ENCODE results near the gene PPIB.

Gene PPIB

GRCh38 chr15:64146520-64146884 lies 16.3 kb downstream of the PPIB start:
- peaks cover 0 to 10% (median 2%) of the 10 kb centered on the region in 5 experiments for H3K27me3 ChIP-seq (replicated peaks in 2 of 5; ENCODE audit: control insufficient read depth in 4 of 5, insufficient read depth in 5 of 5, low read length in 4 of 5)
- H3K27ac ChIP-seq (ENCODE audit: insufficient read depth in 1 of 2, low read depth in 1 of 2, low read length in 2 of 2, poor library complexity in 1 of 2, severe bottlenecking in 2 of 2), result no peak overlapping the region
- no peak overlapping the region for H3K4me3 ChIP-seq (ENCODE audit: control insufficient read depth in 1 of 7, extremely low read depth in 1 of 7, insufficient read depth in 4 of 7, low read depth in 2 of 7, low read length in 6 of 7)
- no peak for DNase-seq
- ChIA-PET POLR2A (no interaction called here), CTCF (no interaction called here)
- H3K4me1 ChIP-seq (ENCODE audit: control extremely low read depth in 1 of 4, control insufficient read depth in 4 of 4, insufficient read depth in 4 of 4, low read length in 3 of 4), result peaks cover 0 to 17% (median 7%) of the 10 kb centered on the region in 4 experiments
- WGBS (ENCODE audit: insufficient coverage), result 100% methylated on average over 1 of the region's 3 CpGs
- peaks cover 11 to 37% (median 19%) of the 10 kb centered on the region in 4 experiments for H3K36me3 ChIP-seq (ENCODE audit: control insufficient read depth in 4 of 4, insufficient read depth in 4 of 4, low read length in 3 of 4)
- no peaks in the 10 kb centered on the region for H3K9me3 ChIP-seq (ENCODE audit: control extremely low read depth in 1 of 5, control insufficient read depth in 4 of 5, insufficient read depth in 2 of 5, low read depth in 1 of 5, low read length in 4 of 5)

- POLR2A ChIA-PET, result no interaction called here
- CTCF ChIA-PET, result interaction anchor here (1.4 kb wide), 1 partner anchor 12 kb away, joined by 3 read pairs; no protein-coding TSS in a partner anchor
- 98% methylated on average over 6 of the region's 6 CpGs for WGBS (ENCODE audit: insufficient coverage)
Measured at GRCh38 chr15:64146041-64146440, 16.8 kb downstream of the PPIB start.

GRCh38 chr15:64144565-64145281 lies 18.1 kb downstream of the PPIB start:
- POLR2A ChIA-PET, result interaction anchor here (0.5 kb wide), 1 partner anchor 1018 kb away, joined by 3 read pairs; no protein-coding TSS in a partner anchor
- CTCF ChIA-PET, result interaction anchor here (1.1 to 3.3 kb wide), 4 partner anchors 9 to 13 kb away, joined by 3 to 23 read pairs (median 4); no protein-coding TSS in a partner anchor

More at GRCh38 chr15:64146041-64146440, 16.8 kb downstream of the PPIB start:
- H3K4me3 ChIP-seq (ENCODE audit: control insufficient read depth in 1 of 7, extremely low read depth in 1 of 7, insufficient read depth in 4 of 7, low read depth in 2 of 7, low read length in 6 of 7), result no peak overlapping the region
- peaks cover 11 to 42% (median 22%) of the 10 kb centered on the region in 4 experiments for H3K36me3 ChIP-seq (ENCODE audit: control insufficient read depth in 4 of 4, insufficient read depth in 4 of 4, low read length in 3 of 4)
- no peak overlapping the region for H3K27ac ChIP-seq (ENCODE audit: insufficient read depth in 1 of 2, low read depth in 1 of 2, low read length in 2 of 2, poor library complexity in 1 of 2, severe bottlenecking in 2 of 2)
- peaks cover 0 to 14% (median 6%) of the 10 kb centered on the region in 4 experiments for H3K4me1 ChIP-seq (ENCODE audit: control extremely low read depth in 1 of 4, control insufficient read depth in 4 of 4, insufficient read depth in 4 of 4, low read length in 3 of 4)
- DNase-seq, result no peak
- no peaks in the 10 kb centered on the region for H3K9me3 ChIP-seq (ENCODE audit: control extremely low read depth in 1 of 5, control insufficient read depth in 4 of 5, insufficient read depth in 2 of 5, low read depth in 1 of 5, low read length in 4 of 5)
- peaks cover 0 to 7% (median 2%) of the 10 kb centered on the region in 5 experiments for H3K27me3 ChIP-seq (replicated peaks in 2 of 5; ENCODE audit: control insufficient read depth in 4 of 5, insufficient read depth in 5 of 5, low read length in 4 of 5)

GRCh38 chr15:64144192-64144564 lies 18.6 kb downstream of the PPIB start:
- ChIA-PET CTCF (interaction anchor here (1.1 to 3.3 kb wide), 3 partner anchors 8 to 12 kb away, joined by 3 to 23 read pairs (median 6); no protein-coding TSS in a partner anchor), POLR2A (no interaction called here)
- peaks cover 11 to 43% (median 22%) of the 10 kb centered on the region in 4 experiments for H3K36me3 ChIP-seq (ENCODE audit: control insufficient read depth in 4 of 4, insufficient read depth in 4 of 4, low read length in 3 of 4)
- H3K27me3 ChIP-seq (replicated peaks in 2 of 5; ENCODE audit: control insufficient read depth in 4 of 5, insufficient read depth in 5 of 5, low read length in 4 of 5), result no peaks in the 10 kb centered on the region
- no peak for DNase-seq
- no peaks in the 10 kb centered on the region for H3K9me3 ChIP-seq (ENCODE audit: control extremely low read depth in 1 of 5, control insufficient read depth in 4 of 5, insufficient read depth in 2 of 5, low read depth in 1 of 5, low read length in 4 of 5)
- no peaks in the 10 kb centered on the region for H3K4me1 ChIP-seq (ENCODE audit: control extremely low read depth in 1 of 4, control insufficient read depth in 4 of 4, insufficient read depth in 4 of 4, low read length in 3 of 4)
- no peak overlapping the region for H3K27ac ChIP-seq (ENCODE audit: insufficient read depth in 1 of 2, low read depth in 1 of 2, low read length in 2 of 2, poor library complexity in 1 of 2, severe bottlenecking in 2 of 2)
- H3K4me3 ChIP-seq (ENCODE audit: control insufficient read depth in 1 of 7, extremely low read depth in 1 of 7, insufficient read depth in 4 of 7, low read depth in 2 of 7, low read length in 6 of 7), result no peak overlapping the region
- 95% methylated on average over 8 of the region's 8 CpGs for WGBS (ENCODE audit: insufficient coverage)

More at GRCh38 chr15:64144565-64145281, 18.1 kb downstream of the PPIB start:
- H3K4me1 ChIP-seq (ENCODE audit: control extremely low read depth in 1 of 4, control insufficient read depth in 4 of 4, insufficient read depth in 4 of 4, low read length in 3 of 4), result peaks cover 0 to 3% (median under 1%) of the 10 kb centered on the region in 4 experiments
- no peak for DNase-seq
- no peak overlapping the region for H3K27ac ChIP-seq (ENCODE audit: insufficient read depth in 1 of 2, low read depth in 1 of 2, low read length in 2 of 2, poor library complexity in 1 of 2, severe bottlenecking in 2 of 2)
- no peaks in the 10 kb centered on the region for H3K9me3 ChIP-seq (ENCODE audit: control extremely low read depth in 1 of 5, control insufficient read depth in 4 of 5, insufficient read depth in 2 of 5, low read depth in 1 of 5, low read length in 4 of 5)
- H3K36me3 ChIP-seq (ENCODE audit: control insufficient read depth in 4 of 4, insufficient read depth in 4 of 4, low read length in 3 of 4), result peaks cover 11 to 43% (median 22%) of the 10 kb centered on the region in 4 experiments
- 97% methylated on average over 14 of the region's 14 CpGs for WGBS (ENCODE audit: insufficient coverage)
- H3K4me3 ChIP-seq (ENCODE audit: control insufficient read depth in 1 of 7, extremely low read depth in 1 of 7, insufficient read depth in 4 of 7, low read depth in 2 of 7, low read length in 6 of 7), result no peak overlapping the region
- no peaks in the 10 kb centered on the region for H3K27me3 ChIP-seq (replicated peaks in 2 of 5; ENCODE audit: control insufficient read depth in 4 of 5, insufficient read depth in 5 of 5, low read length in 4 of 5)

- H3K36me3 ChIP-seq (ENCODE audit: control insufficient read depth in 4 of 4, insufficient read depth in 4 of 4, low read length in 3 of 4), result peaks cover 11 to 49% (median 26%) of the 10 kb centered on the region in 4 experiments
- H3K9me3 ChIP-seq (ENCODE audit: control extremely low read depth in 1 of 5, control insufficient read depth in 4 of 5, insufficient read depth in 2 of 5, low read depth in 1 of 5, low read length in 4 of 5), result no peaks in the 10 kb centered on the region
- H3K27ac ChIP-seq (ENCODE audit: insufficient read depth in 1 of 2, low read depth in 1 of 2, low read length in 2 of 2, poor library complexity in 1 of 2, severe bottlenecking in 2 of 2), result no peak overlapping the region
- CTCF ChIA-PET, result interaction anchor here (3.3 kb wide), 1 partner anchor 11 kb away, joined by 23 read pairs; no protein-coding TSS in a partner anchor
- H3K27me3 ChIP-seq (replicated peaks in 2 of 5; ENCODE audit: control insufficient read depth in 4 of 5, insufficient read depth in 5 of 5, low read length in 4 of 5), result no peaks in the 10 kb centered on the region
- no peaks in the 10 kb centered on the region for H3K4me1 ChIP-seq (ENCODE audit: control extremely low read depth in 1 of 4, control insufficient read depth in 4 of 4, insufficient read depth in 4 of 4, low read length in 3 of 4)
- 97% methylated on average over 4 of the region's 6 CpGs for whole genome bisulfite sequencing (ENCODE audit: insufficient coverage)
- no peak for DNase-seq
- POLR2A ChIA-PET, result interaction anchor here (0.6 kb wide), 1 partner anchor 271 kb away, joined by 4 read pairs; no protein-coding TSS in a partner anchor
- no peak overlapping the region for H3K4me3 ChIP-seq (ENCODE audit: control insufficient read depth in 1 of 7, extremely low read depth in 1 of 7, insufficient read depth in 4 of 7, low read depth in 2 of 7, low read length in 6 of 7)
Measured at GRCh38 chr15:64143276-64143675, 19.5 kb downstream of the PPIB start.

- ChIA-PET POLR2A (no interaction called here), CTCF (interaction anchor here (2.0 to 3.3 kb wide), 2 partner anchors 8 to 12 kb away, joined by 4 to 23 read pairs; no protein-coding TSS in a partner anchor)
- H3K36me3 ChIP-seq (ENCODE audit: control insufficient read depth in 4 of 4, insufficient read depth in 4 of 4, low read length in 3 of 4), result peaks cover 13 to 62% (median 38%) of the 10 kb centered on the region in 4 experiments
Measured at GRCh38 chr15:64141798-64142512, 20.9 kb downstream of the PPIB start.

More at GRCh38 chr15:64141798-64142512, 20.9 kb downstream of the PPIB start:
- no peak overlapping the region for H3K27ac ChIP-seq (ENCODE audit: insufficient read depth in 1 of 2, low read depth in 1 of 2, low read length in 2 of 2, poor library complexity in 1 of 2, severe bottlenecking in 2 of 2)
- no peak overlapping the region for H3K4me3 ChIP-seq (ENCODE audit: control insufficient read depth in 1 of 7, extremely low read depth in 1 of 7, insufficient read depth in 4 of 7, low read depth in 2 of 7, low read length in 6 of 7)
- no peaks in the 10 kb centered on the region for H3K27me3 ChIP-seq (replicated peaks in 2 of 5; ENCODE audit: control insufficient read depth in 4 of 5, insufficient read depth in 5 of 5, low read length in 4 of 5)
- WGBS (ENCODE audit: insufficient coverage), result 97% methylated on average over 7 of the region's 8 CpGs
- no peaks in the 10 kb centered on the region for H3K9me3 ChIP-seq (ENCODE audit: control extremely low read depth in 1 of 5, control insufficient read depth in 4 of 5, insufficient read depth in 2 of 5, low read depth in 1 of 5, low read length in 4 of 5)
- no peaks in the 10 kb centered on the region for H3K4me1 ChIP-seq (ENCODE audit: control extremely low read depth in 1 of 4, control insufficient read depth in 4 of 4, insufficient read depth in 4 of 4, low read length in 3 of 4)
- DNase-seq, result no peak

Measured in common myeloid progenitor, CD34-positive (primary cell).